Endothelial cell of umbilical vein (primary cell): Measurements from ENCODE around the gene ERGIC1. TPM values are rescaled to one million over a fixed set of nuclear protein-coding genes. Genes with fewer than 3 reads are reported as not detected.

Experiments
- BruUV-seq: library from RNA; stranded (reverse); fragments of 400-500 nt; replicated peaks from 2 replicates; lab custom pipeline; 2021; lab: Mats Ljungman, UMichigan
- CTCF ChIA-PET: fragments of 300-600, 350-600 bp; sonication (Branson Sonifier 250); formaldehyde crosslinking; loops from one replicate; lab custom pipeline; 2021; ENCODE audit warnings: antibody characterized with exemption, inconsistent platforms; lab: Charles Lee
- POLR2A ChIA-PET: fragments of 300-600, 350-600 bp; sonication (Branson Sonifier 250); formaldehyde crosslinking; loops from one replicate; lab custom pipeline; 2021; ENCODE audit warnings: antibody characterized with exemption, inconsistent platforms; lab: Charles Lee
- DNase-seq: peaks from one replicate; pipeline ENCODE4 v3.0.0-alpha.2; 2011; ENCODE audit warnings: low read depth, low spot score
- FAIRE-seq: peaks from 2 replicates; lab custom pipeline; 2011; peaks lifted over from hg19 to GRCh38; lab: Jason Lieb, UNC
- H2AFZ ChIP-seq: 2 replicates; pipeline ENCODE4 v1.6.0; 2012; ENCODE audit warnings: low read depth, low read length, control low read depth, inconsistent platforms
- H3K27ac ChIP-seq: 2 replicates; pipeline ENCODE4 v1.5.1; 2011; ENCODE audit warnings: low read depth, mild to moderate bottlenecking, control low read depth, low read length, moderate library complexity; ENCODE audit not compliant: insufficient read depth
- H3K27me3 ChIP-seq, 2 experiments: 2 replicates each; pipeline versions ENCODE4 v1.6.0 to v1.6.1; 2011; ENCODE audit warnings: low read length in 2 of 2, mixed read lengths in 1 of 2; ENCODE audit not compliant: control insufficient read depth in 2 of 2, insufficient read depth in 2 of 2
- H3K36me3 ChIP-seq, 2 experiments: 2 replicates in 1 of 2; 3 replicates in 1 of 2; pipeline ENCODE4 v1.5.1; 2011; ENCODE audit warnings: low read length in 2 of 2, mild to moderate bottlenecking in 1 of 2, moderate library complexity in 1 of 2; ENCODE audit not compliant: control insufficient read depth in 2 of 2, insufficient read depth in 2 of 2; ENCODE audit errors: extremely low read depth in 1 of 2
- H3K4me1 ChIP-seq: 3 replicates; pipeline ENCODE4 v1.5.1; 2011; ENCODE audit warnings: mild to moderate bottlenecking, low read length; ENCODE audit not compliant: control insufficient read depth, insufficient read depth; ENCODE audit errors: extremely low read depth
- H3K4me2 ChIP-seq: 2 replicates; pipeline ENCODE4 v1.6.1; 2011; ENCODE audit warnings: low read length, control low read depth, mixed read lengths; ENCODE audit not compliant: insufficient read depth
- H3K4me3 ChIP-seq, 3 experiments: fragments of 200-600 bp in 1 of 3; sonication (generic), shearing (Covaris generic) in 1 of 3; replicated peaks in 1 of 3; 2 replicates each; pipeline ENCODE4 v1.5.1; 2011 to 2016; ENCODE audit warnings: control low read depth in 3 of 3, low read length in 3 of 3, mild to moderate bottlenecking in 2 of 3, inconsistent platforms in 1 of 3, low read depth in 1 of 3, moderate library complexity in 1 of 3; ENCODE audit not compliant: insufficient read depth in 1 of 3
- H3K79me2 ChIP-seq: 2 replicates; pipeline ENCODE4 v1.6.0; 2012; ENCODE audit warnings: low read length, inconsistent platforms; ENCODE audit not compliant: control insufficient read depth, insufficient read depth
- H3K9ac ChIP-seq: replicated peaks from 2 replicates; pipeline ENCODE3; 2011; ENCODE audit warnings: low read length, control low read depth; ENCODE audit not compliant: insufficient read depth; ENCODE audit errors: extremely low read depth
- H3K9me1 ChIP-seq: replicated peaks from 3 replicates; pipeline ENCODE4 v1.6.0; 2011; ENCODE audit warnings: mild to moderate bottlenecking, low read length; ENCODE audit not compliant: control insufficient read depth, insufficient read depth; ENCODE audit errors: extremely low read depth
- H3K9me3 ChIP-seq: replicated peaks from 2 replicates; pipeline ENCODE4 v1.5.1; 2012; ENCODE audit warnings: low read length, inconsistent platforms; ENCODE audit not compliant: control insufficient read depth, insufficient read depth
- H4K20me1 ChIP-seq: replicated peaks from 2 replicates; pipeline ENCODE3; 2011; ENCODE audit warnings: mild to moderate bottlenecking, low read length; ENCODE audit not compliant: control insufficient read depth, insufficient read depth; ENCODE audit errors: extremely low read depth
- CTCF ChIP-seq, 2 donors: IDR thresholded peaks; 1 replicate in 1 of 2; 2 replicates in 1 of 2; pipeline ENCODE4 v1.5.1; 2011; ENCODE audit warnings: low read length in 2 of 2, mild to moderate bottlenecking in 2 of 2, moderate library complexity in 2 of 2, control low read depth in 1 of 2, inconsistent platforms in 1 of 2, low read depth in 1 of 2; ENCODE audit not compliant: insufficient read depth in 1 of 2; ENCODE audit errors: extremely low read depth in 1 of 2
- EZH2 ChIP-seq: IDR thresholded peaks from 2 replicates; pipeline ENCODE4 v1.6.1; 2012; ENCODE audit warnings: borderline replicate concordance, low read depth, mild to moderate bottlenecking, moderate library complexity, low read length, inconsistent platforms; ENCODE audit not compliant: severe bottlenecking
- FOS ChIP-seq: IDR thresholded peaks from 2 replicates; pipeline ENCODE4 v1.6.1; 2011; ENCODE audit warnings: mild to moderate bottlenecking, low read length, moderate library complexity, borderline replicate concordance; ENCODE audit not compliant: insufficient read depth
- GATA2 ChIP-seq: IDR thresholded peaks from 2 replicates; pipeline ENCODE4 v1.7.0; 2011; ENCODE audit warnings: low read depth, mild to moderate bottlenecking, moderate library complexity, mixed read lengths, low read length; ENCODE audit not compliant: insufficient read length, insufficient read depth
- JUN ChIP-seq: IDR thresholded peaks from 2 replicates; pipeline ENCODE4 v1.6.1; 2011; ENCODE audit warnings: borderline replicate concordance, low read depth; ENCODE audit not compliant: insufficient read length, insufficient read depth
- MAX ChIP-seq: IDR thresholded peaks from 2 replicates; pipeline ENCODE4 v1.6.1; 2011; ENCODE audit not compliant: insufficient read depth, insufficient read length
- MYC ChIP-seq: IDR thresholded peaks from one replicate; pipeline ENCODE4 v1.6.1; 2011; ENCODE audit warnings: mild to moderate bottlenecking, low read depth, low read length
- POLR2A ChIP-seq: IDR thresholded peaks from 2 replicates; pipeline ENCODE4 v1.6.1; 2012; ENCODE audit warnings: low read depth, mild to moderate bottlenecking, control low read depth, low read length
- POLR2AphosphoS5 ChIP-seq: IDR thresholded peaks from 2 replicates; pipeline ENCODE4 v1.6.1; 2012; ENCODE audit warnings: low read depth, mild to moderate bottlenecking, control low read depth, low read length, moderate library complexity; ENCODE audit not compliant: insufficient read depth
- dilution Hi-C: fragments of 300-500 bp; cut with MboI; formaldehyde crosslinking; loops from one replicate; pipeline ENCODE4 v1.15.0; 2019; ENCODE audit warnings: low sequenced_read_pairs; ENCODE audit not compliant: extremely low pct_ligation_motif_present
- intact Hi-C: fragments of 100-400 bp; cut with micrococcal nuclease; formaldehyde crosslinking; loops from one replicate; pipeline ENCODE4 v1.10.0; 2022
- polyA plus RNA-seq, 4 experiments: library from polyadenylated mRNA; depleted of rRNA in 3 of 4; stranded (reverse) in 3 of 4; unstranded in 1 of 4; fragments of >200 nt; gene quantifications; 2 replicates each; pipeline versions ENCODE4 v1.2.1 to v1.2.3, GENCODE V29; 2011 to 2012; ENCODE audit warnings: missing spikeins in 1 of 4
- total RNA-seq: library from RNA; stranded (reverse); gene quantifications from 2 replicates; pipeline ENCODE4 v1.2.3, GENCODE V29; 2021

ERGIC1 gene
- total and polyA plus RNA-seq, 2 donors (not counting 3 experiments of a cell fraction or from before 2014, with no cell fraction given): 105 to 109 TPM

GRCh38 chr5:172870715-172871461 is 36.8 kb downstream of the ERGIC1 start:
- H3K4me3 ChIP-seq: no peak overlapping the region
- no peak overlapping the region for H2AFZ ChIP-seq
- dilution Hi-C loops (no loop called here), intact Hi-C loops (loop anchor here (1.0 to 2.0 kb wide), 12 partner anchors 8 to 155 kb away; partner anchors contain the start of gene ERGIC1)
- DNase-seq (peak; percentile 61), FAIRE-seq (peak; percentile 78)
- peak overlapping the region; percentile 94 for H3K27ac ChIP-seq
- H3K79me2 ChIP-seq: peaks cover 14% of the 10 kb centered on the region
- H3K36me3 ChIP-seq: no peaks in the 10 kb centered on the region
- H3K9ac ChIP-seq: peak overlapping the region; percentile 77
- no peaks in the 10 kb centered on the region for H3K27me3 ChIP-seq
- H3K4me2 ChIP-seq: peak overlapping the region; percentile 30
- H3K9me1 ChIP-seq: no peaks in the 10 kb centered on the region
- no peaks in the 10 kb centered on the region for H3K9me3 ChIP-seq
- TF ChIP-seq POLR2A (no peak), JUN (no peak), FOS (no peak), MAX (no peak), MYC (no peak), POLR2AphosphoS5 (no peak), EZH2 (no peak), CTCF (IDR thresholded peaks at IDR 0.05; ENCODE audit: extremely low read depth in 1 of 2, insufficient read depth in 1 of 2, low read depth in 1 of 2, low read length in 2 of 2) (no peak), GATA2 (no peak)
- no peaks in the 10 kb centered on the region for H4K20me1 ChIP-seq
- CTCF ChIA-PET: interaction anchor here (0.6 to 6.3 kb wide), 16 partner anchors 9 to 164 kb away, joined by 3 to 85 read pairs (median 6); partner anchors contain the start of gene DUSP1
- H3K4me1 ChIP-seq: peaks cover 68% of the 10 kb centered on the region
- POLR2A ChIA-PET: interaction anchor here (1.0 to 4.8 kb wide), 4 partner anchors 11 to 100 kb away, joined by 3 to 40 read pairs (median 14); partner anchors contain the start of gene DUSP1
- TSS peak; percentile 79 for BruUV-seq
